Muscle of leg (tissue), 11 donors: Measurements from ENCODE around the gene RNF223. TPM values are rescaled to one million over a fixed set of nuclear protein-coding genes. Genes with fewer than 3 reads are reported as not detected.

Source experiments
- DNase-seq: peaks from one replicate; pipeline ENCODE4 v3.0.0; 2013
- H3K27ac ChIP-seq: one replicate; pipeline ENCODE4 v1.5.1; 2013; ENCODE audit warnings: mild to moderate bottlenecking, low read length, control low read depth
- H3K27me3 ChIP-seq: one replicate; pipeline ENCODE4 v1.6.1; 2013; ENCODE audit warnings: low read length; ENCODE audit not compliant: control insufficient read depth, insufficient read depth
- H3K36me3 ChIP-seq: one replicate; pipeline ENCODE4 v1.6.1; 2013; ENCODE audit warnings: low read length; ENCODE audit not compliant: control insufficient read depth, insufficient read depth
- H3K4me1 ChIP-seq: one replicate; pipeline ENCODE4 v1.6.1; 2013; ENCODE audit warnings: low read length; ENCODE audit not compliant: control insufficient read depth, insufficient read depth
- H3K4me3 ChIP-seq: one replicate; pipeline ENCODE4 v1.5.1; 2013; ENCODE audit warnings: low read length, control low read depth
- H3K9me3 ChIP-seq: replicated peaks from 2 replicates; pipeline ENCODE4 v1.6.1; 2013; ENCODE audit warnings: low read depth, low read length; ENCODE audit not compliant: control insufficient read depth
- WGBS: methylation state at CpG from one replicate; pipeline ENCODE4 v1.1.5; 2013; ENCODE audit warnings: missing lambda C conversion rate; ENCODE audit not compliant: insufficient coverage; 5-methylcytosine and 5-hydroxymethylcytosine counted together
- polyA plus RNA-seq, 8 donors: library from polyadenylated mRNA; unstranded; fragments of 120-200 nt; gene quantifications; one replicate each; pipeline versions ENCODE4 v1.2.1 to v1.2.3, GENCODE V29; 2013; ENCODE audit warnings: inconsistent platforms in 1 of 8, low replicate concordance in 1 of 8; ENCODE audit not compliant: insufficient read length in 8 of 8, insufficient read depth in 1 of 8
- total RNA-seq: library from RNA; stranded (reverse); fragments of 120-200 nt; gene quantifications from one replicate; pipeline ENCODE4 v1.2.4, GENCODE V29; 2013

The RNF223 gene
- total and polyA plus RNA-seq, 9 donors, result 0.08 to 0.23 (median 0.09) TPM; not detected in 2

DNA sequence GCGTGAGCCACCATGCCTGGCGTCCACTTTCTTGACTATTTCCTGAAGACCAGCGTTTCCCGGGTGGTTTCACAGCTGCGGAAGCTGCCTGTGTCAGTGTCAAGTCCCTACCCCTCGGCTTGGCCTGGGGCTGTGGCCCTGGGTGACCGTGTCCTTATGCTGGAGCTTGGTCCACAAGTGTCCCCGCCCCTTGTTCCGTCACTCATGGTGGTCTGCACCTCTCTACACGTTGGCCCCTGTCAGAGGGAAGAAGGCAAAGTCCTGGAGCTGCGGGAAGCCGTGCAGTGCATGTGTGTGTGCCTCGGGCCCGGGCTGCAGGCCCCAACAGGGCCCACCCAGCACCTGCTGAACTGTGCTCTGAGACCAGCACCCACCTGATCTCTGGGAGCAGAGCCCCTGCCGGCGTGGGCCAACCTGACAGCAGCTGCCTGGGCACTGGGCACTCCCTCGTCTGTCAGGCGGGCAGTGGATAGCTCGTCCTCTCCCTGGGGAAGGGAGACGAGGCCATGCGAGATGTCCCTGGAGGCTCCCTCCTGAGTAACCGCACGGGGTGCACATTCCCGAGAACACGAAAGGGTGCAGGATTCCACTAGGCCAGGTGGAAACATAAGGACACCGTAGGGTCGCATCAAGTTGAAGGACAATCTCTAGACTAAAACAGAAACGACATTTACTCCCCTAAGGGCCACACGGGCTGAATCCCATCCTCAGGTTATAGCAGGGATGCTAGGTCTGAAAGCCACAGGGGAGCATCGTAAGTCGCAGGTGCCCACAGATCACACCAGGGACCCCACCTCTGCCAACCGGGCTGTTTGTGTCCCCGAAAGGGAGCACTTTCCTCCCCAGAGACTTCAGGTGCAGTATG, 44.1 kb upstream of the RNF223 start:
- Histone ChIP-seq H3K4me1 (peaks cover 26% of the 10 kb centered on the region), H3K27me3 (peaks cover 35% of the 10 kb centered on the region)

DNA sequence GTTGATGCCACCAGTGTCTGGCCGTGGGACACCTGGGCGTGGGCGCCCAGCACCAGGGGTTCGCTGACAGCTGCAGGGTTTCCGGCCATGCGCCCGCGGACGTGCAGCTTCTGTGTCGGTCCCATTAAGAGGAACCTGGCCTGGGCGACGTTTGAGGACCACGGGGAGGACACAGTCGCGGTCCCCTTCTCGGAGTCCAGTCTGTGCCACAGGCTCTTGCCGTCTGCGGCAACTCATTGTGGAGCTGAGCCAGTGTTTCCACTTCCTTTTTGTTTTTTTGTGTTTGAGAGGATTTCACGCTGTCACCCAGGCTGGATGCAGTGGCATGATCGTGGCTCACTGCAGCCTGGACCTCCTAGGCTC, 43.3 kb upstream of the RNF223 start:
- H3K4me1 ChIP-seq, result peaks cover 18% of the 10 kb centered on the region
- peaks cover 32% of the 10 kb centered on the region for H3K27me3 ChIP-seq
- H3K27ac ChIP-seq, result no peak overlapping the region
- H3K36me3 ChIP-seq, result peaks cover 6% of the 10 kb centered on the region
- H3K9me3 ChIP-seq, result peaks cover 12% of the 10 kb centered on the region
- 69% methylated on average over 18 of the region's 20 CpGs for WGBS
- no peak overlapping the region for H3K4me3 ChIP-seq
- no peak for DNase-seq

More for the DNA sequence above, 44.1 kb upstream of the RNF223 start:
- 70% methylated on average over 24 of the region's 33 CpGs for WGBS
- peak; percentile 4 for DNase-seq
- no peak overlapping the region for H3K4me3 ChIP-seq
- H3K36me3 ChIP-seq, result peaks cover 4% of the 10 kb centered on the region
- no peak overlapping the region for H3K27ac ChIP-seq
- peaks cover 8% of the 10 kb centered on the region for H3K9me3 ChIP-seq

DNA sequence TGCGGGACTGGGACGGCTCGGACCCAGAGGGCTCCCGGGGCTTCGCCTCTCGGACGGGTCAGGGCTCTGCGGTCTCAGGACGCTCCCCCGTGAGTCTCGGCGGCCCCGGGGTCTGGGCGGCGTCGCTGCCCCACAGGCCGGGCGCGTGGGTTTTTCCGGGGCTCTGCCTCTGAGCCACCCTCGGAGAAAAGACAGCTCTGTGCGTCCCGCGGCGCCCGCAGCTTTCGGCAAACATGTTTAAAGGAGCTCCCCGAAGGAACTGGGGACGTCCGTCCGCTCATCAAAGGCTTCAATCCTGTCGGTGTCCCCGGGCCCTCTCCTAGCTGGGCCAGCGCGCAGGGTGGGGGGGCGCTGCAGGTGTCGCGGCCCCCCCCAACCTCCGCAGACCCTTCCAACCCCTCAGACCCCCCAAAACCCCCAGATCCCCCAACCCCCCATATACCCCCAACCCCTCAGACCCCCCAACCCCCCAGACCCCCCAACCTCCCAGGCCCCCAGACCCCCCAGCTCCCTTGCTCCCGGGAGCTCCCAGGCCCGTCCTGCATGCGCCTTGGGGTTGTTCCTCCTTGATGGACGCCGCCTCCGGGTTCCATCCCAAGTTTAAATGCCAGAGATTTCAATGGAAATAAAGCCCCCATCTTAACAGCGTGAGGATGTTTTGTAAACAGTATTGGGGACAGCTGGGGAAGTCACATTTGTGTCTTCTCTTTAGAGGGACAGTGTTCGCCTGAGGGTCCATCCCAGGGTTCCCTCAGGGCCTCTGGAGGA, 42.8 kb upstream of the RNF223 start:
- WGBS, result 3% methylated on average over 33 of the region's 47 CpGs
- H3K4me1 ChIP-seq, result peaks cover 13% of the 10 kb centered on the region
- DNase-seq, result peak; percentile 18
- peaks cover 6% of the 10 kb centered on the region for H3K36me3 ChIP-seq
- peak overlapping the region; percentile 30 for H3K4me3 ChIP-seq
- peaks cover 14% of the 10 kb centered on the region for H3K9me3 ChIP-seq
- peaks cover 32% of the 10 kb centered on the region for H3K27me3 ChIP-seq
- H3K27ac ChIP-seq, result no peak overlapping the region

DNA sequence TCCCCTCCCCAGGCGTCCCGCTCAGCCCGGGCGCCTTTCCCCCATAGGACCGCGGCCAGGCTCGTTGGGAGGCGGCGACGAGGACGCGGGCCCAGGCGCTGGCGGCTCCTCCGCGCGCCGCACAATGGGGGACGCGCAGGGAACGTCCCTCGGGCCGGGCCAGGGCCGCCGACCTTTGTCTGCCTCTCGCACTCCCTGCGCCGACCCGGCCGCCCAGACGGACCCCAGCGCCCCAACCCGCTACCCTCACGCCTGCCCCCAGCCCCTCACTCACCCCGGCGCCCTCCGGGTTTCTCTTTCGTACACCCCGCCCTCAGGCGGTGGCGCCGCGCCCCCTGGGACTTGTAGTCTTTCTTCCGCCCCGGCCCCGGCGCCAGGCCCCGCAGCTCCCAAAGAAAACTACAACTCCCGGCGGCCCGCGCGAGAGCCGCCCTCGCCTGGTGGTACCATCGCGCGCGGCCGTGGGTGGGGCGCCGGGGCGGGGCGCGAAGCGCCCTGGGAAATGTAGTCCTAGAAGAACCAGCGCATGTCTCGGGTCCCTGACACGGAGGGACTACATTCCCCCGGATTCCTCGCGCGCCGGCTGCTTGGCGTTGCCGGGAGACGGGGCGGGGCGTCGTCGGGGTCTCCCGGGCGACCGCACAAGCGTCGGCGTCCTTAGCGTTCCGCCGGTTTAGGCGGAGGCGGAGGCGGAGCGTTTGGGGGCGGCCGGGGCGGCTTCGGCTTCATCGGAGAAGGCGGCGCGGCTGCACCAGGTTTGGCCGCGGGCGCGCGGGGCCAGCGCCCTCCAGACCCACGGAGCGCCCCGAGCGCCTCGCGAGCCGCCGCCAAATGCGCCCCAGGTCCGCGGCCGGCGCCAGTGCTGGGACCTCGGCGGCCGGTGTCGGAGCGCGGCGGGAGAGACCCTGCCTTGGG, 41.9 kb upstream of the RNF223 start, which contains the start of gene C1orf159:
Gene C1orf159 (minus strand): TSS at position 304 of the 915 bp plus-strand sequence. CDS start 24,546 bp downstream, outside the sequence.
- H3K4me1 ChIP-seq, result peaks cover 9% of the 10 kb centered on the region
- DNase-seq, result peak; percentile 99
- peaks cover 32% of the 10 kb centered on the region for H3K27me3 ChIP-seq
- peaks cover 6% of the 10 kb centered on the region for H3K36me3 ChIP-seq
- under 1% methylated on average over 126 of the region's 128 CpGs for WGBS
- peak within 1 kb of the TSS; percentile 59 for H3K4me3 ChIP-seq
- H3K27ac ChIP-seq, result no peak within 1 kb of the TSS
- peaks cover 14% of the 10 kb centered on the region for H3K9me3 ChIP-seq

DNA sequence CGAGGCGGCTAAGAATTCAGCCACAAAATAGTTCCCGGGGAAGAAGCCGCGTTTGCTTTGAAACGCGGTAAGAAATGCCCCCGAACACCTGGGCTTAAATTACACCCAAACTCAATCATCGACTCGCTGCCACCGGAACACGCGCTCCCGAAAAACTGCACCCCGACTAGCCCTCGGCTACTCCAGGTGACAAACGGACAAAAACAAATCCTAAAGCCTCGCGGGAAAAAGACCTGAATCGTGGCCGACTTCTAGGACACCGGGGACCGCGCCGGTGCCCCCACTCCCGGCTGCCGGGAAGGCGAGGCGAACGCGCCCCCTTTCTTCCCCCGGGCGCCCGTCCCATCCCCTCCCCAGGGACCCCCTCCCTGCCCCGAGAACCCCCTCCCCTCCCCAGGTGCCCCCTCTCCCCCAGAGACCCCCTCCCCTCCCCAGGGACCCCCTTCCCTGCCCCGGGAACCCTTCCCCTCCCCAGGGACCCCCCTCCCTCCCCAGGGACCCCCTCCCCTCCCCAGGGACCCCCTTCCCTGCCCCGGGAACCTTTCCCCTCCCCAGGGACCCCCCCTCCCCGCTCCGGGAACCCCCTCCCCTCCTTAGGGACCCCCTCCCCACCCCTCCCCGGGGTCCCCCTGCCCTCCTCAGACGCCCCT, 41.2 kb upstream of the RNF223 start:
- 3% methylated on average over 22 of the region's 41 CpGs for WGBS
- H3K4me3 ChIP-seq, result peak overlapping the region; percentile 59
- DNase-seq, result peak; percentile 37
- H3K27ac ChIP-seq, result no peak overlapping the region
- H3K9me3 ChIP-seq, result peaks cover 14% of the 10 kb centered on the region
- peaks cover 27% of the 10 kb centered on the region for H3K27me3 ChIP-seq
- H3K4me1 ChIP-seq, result peaks cover 9% of the 10 kb centered on the region
- H3K36me3 ChIP-seq, result peaks cover 6% of the 10 kb centered on the region

DNA sequence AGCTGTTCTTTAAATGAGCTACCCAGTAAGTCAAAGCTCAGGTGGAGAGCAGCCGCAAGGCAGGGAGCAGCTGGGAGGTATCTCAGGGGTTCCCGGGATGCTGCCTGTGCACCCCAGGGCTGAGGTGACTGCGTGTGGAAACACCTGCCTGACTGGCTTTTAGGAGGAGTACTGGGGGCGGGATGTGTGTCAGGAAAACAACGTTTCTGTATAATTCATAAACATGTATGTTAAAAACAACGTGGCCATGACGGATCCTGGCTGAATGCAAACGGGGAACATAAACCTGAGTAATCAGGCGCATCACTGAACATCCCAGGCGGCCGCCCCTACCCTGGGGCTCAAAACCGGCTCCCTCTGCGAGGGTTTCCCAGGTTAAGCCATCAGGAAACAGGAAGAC, 40.3 kb upstream of the RNF223 start:
- peaks cover 6% of the 10 kb centered on the region for H3K36me3 ChIP-seq
- DNase-seq, result peak; percentile 5
- H3K9me3 ChIP-seq, result peaks cover 14% of the 10 kb centered on the region
- no peak overlapping the region for H3K27ac ChIP-seq
- H3K4me1 ChIP-seq, result peaks cover 9% of the 10 kb centered on the region
- peaks cover 24% of the 10 kb centered on the region for H3K27me3 ChIP-seq
- H3K4me3 ChIP-seq, result no peak overlapping the region
- 85% methylated on average over 10 of the region's 13 CpGs for WGBS

DNA sequence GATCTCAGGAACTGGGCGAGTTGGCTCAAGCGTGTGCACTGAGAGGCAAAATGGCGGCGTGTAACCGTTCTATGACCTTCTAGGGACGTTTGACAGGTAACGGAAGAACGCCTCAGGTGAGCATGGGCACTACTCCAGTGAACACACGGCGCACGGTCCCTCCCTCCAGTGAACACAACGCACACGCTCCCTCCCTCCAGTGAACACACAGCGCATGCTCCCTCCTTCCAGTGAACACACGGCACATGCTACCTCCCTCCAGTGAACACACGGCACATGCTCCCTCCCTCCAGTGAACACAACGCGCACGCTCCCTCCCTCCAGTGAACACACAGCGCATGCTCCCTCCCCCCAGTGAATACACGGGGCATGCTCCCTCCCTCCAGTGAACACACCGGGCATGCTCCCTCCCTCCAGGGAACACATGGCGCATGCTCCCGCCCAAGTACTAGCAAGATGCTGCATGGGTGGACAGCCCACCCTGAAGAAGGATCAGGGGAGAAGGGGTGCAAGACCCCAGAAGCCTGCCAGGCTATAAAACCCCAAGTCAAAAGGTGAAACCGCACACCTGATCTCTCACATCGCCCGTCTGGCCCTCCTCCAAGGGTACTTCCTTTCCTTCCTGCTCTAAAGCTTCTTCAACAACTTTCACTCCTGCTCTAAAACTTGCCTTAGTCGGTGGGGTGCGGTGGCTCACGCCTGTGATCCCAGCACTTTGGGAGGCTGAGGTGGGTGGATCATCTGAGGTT, 38.3 kb upstream of the RNF223 start:
- peaks cover 14% of the 10 kb centered on the region for H3K9me3 ChIP-seq
- peaks cover 5% of the 10 kb centered on the region for H3K27me3 ChIP-seq
- WGBS, result 92% methylated on average over 23 of the region's 30 CpGs
- DNase-seq, result peak; percentile 2
- no peak overlapping the region for H3K27ac ChIP-seq
- H3K4me1 ChIP-seq, result peaks cover 9% of the 10 kb centered on the region
- peaks cover 6% of the 10 kb centered on the region for H3K36me3 ChIP-seq
- no peak overlapping the region for H3K4me3 ChIP-seq

DNA sequence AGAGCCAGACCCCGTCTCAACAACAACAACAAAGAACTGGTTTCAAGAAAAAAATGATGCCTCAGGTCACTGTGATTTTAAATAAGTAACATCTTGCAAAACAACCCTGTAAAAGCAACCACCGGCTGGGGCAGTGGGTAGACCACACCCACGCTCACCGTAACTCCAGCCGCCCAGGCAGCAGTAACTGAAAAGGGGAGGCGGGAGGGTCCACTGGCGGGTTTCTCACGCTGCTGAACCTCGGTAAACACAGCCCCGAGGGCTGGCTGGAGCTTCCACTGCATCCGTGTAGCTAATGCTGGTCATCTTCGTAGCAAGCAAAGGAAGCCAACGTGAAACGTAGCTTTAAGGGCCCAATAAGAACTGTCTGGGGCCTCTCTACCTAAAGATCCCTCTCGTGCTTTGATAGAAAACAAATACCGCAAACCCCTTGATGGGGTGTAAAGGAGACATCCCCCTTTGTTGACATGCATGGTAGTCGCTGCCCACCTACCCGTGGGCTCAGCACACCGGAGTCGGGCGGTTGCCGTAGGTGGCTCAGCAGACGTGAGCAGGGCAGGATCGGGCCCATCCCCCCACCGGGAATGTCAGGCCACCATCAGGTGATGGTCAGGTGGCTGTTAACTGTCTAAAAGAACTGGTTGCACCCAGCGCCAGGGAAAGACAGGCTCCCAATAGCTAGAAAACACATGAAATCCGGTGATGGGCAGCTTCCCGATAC, 37.6 kb upstream of the RNF223 start:
- DNase-seq, result no peak
- Histone ChIP-seq H3K36me3 (peaks cover 6% of the 10 kb centered on the region), H3K4me3 (no peak overlapping the region), H3K27me3 (peaks cover under 1% of the 10 kb centered on the region), H3K27ac (no peak overlapping the region), H3K9me3 (peaks cover 14% of the 10 kb centered on the region), H3K4me1 (peaks cover 7% of the 10 kb centered on the region)
- WGBS, result 91% methylated on average over 24 of the region's 28 CpGs
